ENCODE data around the gene LSR. TPM values are rescaled to one million over a fixed set of nuclear protein-coding genes. Genes with fewer than 3 reads are reported as not detected.

LSR gene
- total RNA-seq, 1 experiment from 2014 or later: 64.7 TPM

DNA sequence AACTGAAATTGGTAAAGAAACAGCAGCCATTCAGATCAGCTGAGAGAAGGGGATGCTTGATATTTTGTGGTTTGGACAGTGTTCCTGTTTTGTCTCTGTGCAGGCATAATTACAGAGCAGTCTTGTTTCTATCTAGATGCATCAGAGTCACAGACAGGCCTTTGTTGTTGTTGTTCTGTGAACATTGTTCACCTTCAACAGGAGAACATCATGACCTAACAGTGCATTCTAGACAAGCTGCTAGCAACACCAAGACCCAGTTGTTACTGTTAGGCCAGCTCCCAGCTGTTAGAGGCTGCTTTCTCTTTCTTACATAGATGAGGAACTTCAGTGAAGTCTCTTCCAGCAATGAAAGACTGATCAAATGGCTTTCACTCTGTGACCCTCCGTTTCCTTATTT, 8.5 kb upstream of the LSR start:
- no peaks in the 10 kb centered on the region for H3K36me3 ChIP-seq (ENCODE audit: control insufficient read depth, insufficient read depth, low read length)
- TF ChIP-seq, protein P1, sequence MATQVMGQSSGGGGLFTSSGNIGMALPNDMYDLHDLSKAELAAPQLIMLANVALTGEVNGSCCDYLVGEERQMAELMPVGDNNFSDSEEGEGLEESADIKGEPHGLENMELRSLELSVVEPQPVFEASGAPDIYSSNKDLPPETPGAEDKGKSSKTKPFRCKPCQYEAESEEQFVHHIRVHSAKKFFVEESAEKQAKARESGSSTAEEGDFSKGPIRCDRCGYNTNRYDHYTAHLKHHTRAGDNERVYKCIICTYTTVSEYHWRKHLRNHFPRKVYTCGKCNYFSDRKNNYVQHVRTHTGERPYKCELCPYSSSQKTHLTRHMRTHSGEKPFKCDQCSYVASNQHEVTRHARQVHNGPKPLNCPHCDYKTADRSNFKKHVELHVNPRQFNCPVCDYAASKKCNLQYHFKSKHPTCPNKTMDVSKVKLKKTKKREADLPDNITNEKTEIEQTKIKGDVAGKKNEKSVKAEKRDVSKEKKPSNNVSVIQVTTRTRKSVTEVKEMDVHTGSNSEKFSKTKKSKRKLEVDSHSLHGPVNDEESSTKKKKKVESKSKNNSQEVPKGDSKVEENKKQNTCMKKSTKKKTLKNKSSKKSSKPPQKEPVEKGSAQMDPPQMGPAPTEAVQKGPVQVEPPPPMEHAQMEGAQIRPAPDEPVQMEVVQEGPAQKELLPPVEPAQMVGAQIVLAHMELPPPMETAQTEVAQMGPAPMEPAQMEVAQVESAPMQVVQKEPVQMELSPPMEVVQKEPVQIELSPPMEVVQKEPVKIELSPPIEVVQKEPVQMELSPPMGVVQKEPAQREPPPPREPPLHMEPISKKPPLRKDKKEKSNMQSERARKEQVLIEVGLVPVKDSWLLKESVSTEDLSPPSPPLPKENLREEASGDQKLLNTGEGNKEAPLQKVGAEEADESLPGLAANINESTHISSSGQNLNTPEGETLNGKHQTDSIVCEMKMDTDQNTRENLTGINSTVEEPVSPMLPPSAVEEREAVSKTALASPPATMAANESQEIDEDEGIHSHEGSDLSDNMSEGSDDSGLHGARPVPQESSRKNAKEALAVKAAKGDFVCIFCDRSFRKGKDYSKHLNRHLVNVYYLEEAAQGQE (IDR thresholded peaks at IDR 0.05; ENCODE audit: insufficient read depth in 1 of 2, low read depth in 2 of 2, low read length in 1 of 2): no peak
- in situ Hi-C loops (cut with HindIII; ENCODE audit: low pct_unique_long_range_greater_than_20kb, low sequenced_read_pairs) (no loop called here), intact Hi-C loops (cut with micrococcal nuclease; ENCODE audit: unreplicated experiment) (no loop called here)
- H3K4me1 ChIP-seq (ENCODE audit: control insufficient read depth, insufficient read depth, low read length): no peaks in the 10 kb centered on the region
- CTCF ChIA-PET: no interaction called here
- ATAC-seq: no peak
- no TSS peak for BruUV-seq (replicated peaks)
- POLR2A ChIA-PET: no interaction called here
- no peak overlapping the region for H3K27ac ChIP-seq (ENCODE audit: low read length)
- H3K9me3 ChIP-seq (ENCODE audit: control insufficient read depth, insufficient read depth, low read depth, low read length): peaks cover 6% of the 10 kb centered on the region; the same call in 1 of the 2 replicates
- no peak overlapping the region for H3K4me3 ChIP-seq (ENCODE audit: low read depth in 2 of 2, low read length in 2 of 2)
- DNase-seq (ENCODE audit: low read depth, low spot score): no peak
- H3K27me3 ChIP-seq (ENCODE audit: control insufficient read depth, insufficient read depth, low read length): peaks cover 35% of the 10 kb centered on the region

DNA sequence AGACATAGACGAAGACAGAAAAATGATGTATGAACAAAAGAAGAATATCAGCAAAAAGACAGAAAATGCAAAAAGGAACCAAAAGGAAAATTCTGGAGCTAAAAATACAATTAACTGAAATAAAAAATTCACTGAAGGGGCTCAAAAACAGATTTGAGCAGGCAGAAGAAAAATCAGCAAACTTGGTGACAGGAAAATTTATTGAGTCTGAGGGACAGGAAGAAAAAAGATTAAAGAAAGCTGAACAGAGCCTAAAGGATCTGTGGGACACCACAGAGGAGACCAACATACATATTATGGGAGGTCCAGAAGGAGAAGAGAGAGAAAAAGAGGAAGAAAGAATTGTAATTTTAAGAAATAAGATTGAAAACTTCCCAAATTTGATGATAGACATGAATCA, 7.4 kb upstream of the LSR start:
- BruUV-seq (replicated peaks): no TSS peak
- DNase-seq (ENCODE audit: low read depth, low spot score) (no peak), ATAC-seq (no peak)
- CTCF ChIA-PET: no interaction called here
- peaks cover 6% of the 10 kb centered on the region; the same call in 1 of the 2 replicates for H3K9me3 ChIP-seq (ENCODE audit: control insufficient read depth, insufficient read depth, low read depth, low read length)
- H3K36me3 ChIP-seq (ENCODE audit: control insufficient read depth, insufficient read depth, low read length): no peaks in the 10 kb centered on the region
- POLR2A ChIA-PET: no interaction called here
- in situ Hi-C loops (cut with HindIII; ENCODE audit: low pct_unique_long_range_greater_than_20kb, low sequenced_read_pairs) (no loop called here), intact Hi-C loops (cut with micrococcal nuclease; ENCODE audit: unreplicated experiment) (no loop called here)
- TF ChIP-seq POLR2AphosphoS5 (IDR thresholded peaks at IDR 0.05; ENCODE audit: low read depth, low read length) (no peak), TCF7L2 (IDR thresholded peaks at IDR 0.05; ENCODE audit: low read depth, low read length) (no peak), SIN3A (IDR thresholded peaks at IDR 0.05; ENCODE audit: borderline replicate concordance, insufficient read depth, low read depth, low read length) (no peak)
- TF ChIP-seq, protein P1 (IDR thresholded peaks at IDR 0.05; ENCODE audit: insufficient read depth in 1 of 2, low read depth in 2 of 2, low read length in 1 of 2): no peak
- TF ChIP-seq, protein P2, sequence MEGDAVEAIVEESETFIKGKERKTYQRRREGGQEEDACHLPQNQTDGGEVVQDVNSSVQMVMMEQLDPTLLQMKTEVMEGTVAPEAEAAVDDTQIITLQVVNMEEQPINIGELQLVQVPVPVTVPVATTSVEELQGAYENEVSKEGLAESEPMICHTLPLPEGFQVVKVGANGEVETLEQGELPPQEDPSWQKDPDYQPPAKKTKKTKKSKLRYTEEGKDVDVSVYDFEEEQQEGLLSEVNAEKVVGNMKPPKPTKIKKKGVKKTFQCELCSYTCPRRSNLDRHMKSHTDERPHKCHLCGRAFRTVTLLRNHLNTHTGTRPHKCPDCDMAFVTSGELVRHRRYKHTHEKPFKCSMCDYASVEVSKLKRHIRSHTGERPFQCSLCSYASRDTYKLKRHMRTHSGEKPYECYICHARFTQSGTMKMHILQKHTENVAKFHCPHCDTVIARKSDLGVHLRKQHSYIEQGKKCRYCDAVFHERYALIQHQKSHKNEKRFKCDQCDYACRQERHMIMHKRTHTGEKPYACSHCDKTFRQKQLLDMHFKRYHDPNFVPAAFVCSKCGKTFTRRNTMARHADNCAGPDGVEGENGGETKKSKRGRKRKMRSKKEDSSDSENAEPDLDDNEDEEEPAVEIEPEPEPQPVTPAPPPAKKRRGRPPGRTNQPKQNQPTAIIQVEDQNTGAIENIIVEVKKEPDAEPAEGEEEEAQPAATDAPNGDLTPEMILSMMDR (IDR thresholded peaks at IDR 0.05): no peak
- H3K4me1 ChIP-seq (ENCODE audit: control insufficient read depth, insufficient read depth, low read length): no peaks in the 10 kb centered on the region
- no peak overlapping the region for H3K27ac ChIP-seq (ENCODE audit: low read length)
- no peak overlapping the region for H3K4me3 ChIP-seq (ENCODE audit: low read depth in 2 of 2, low read length in 2 of 2)
- H3K27me3 ChIP-seq (ENCODE audit: control insufficient read depth, insufficient read depth, low read length): peaks cover 36% of the 10 kb centered on the region

All from Panc1 (cell line).